T-cell (primary cell): ENCODE measurements around the gene RARA. TPM values are rescaled to one million over a fixed set of nuclear protein-coding genes. Genes with fewer than 3 reads are reported as not detected.

Experiments used
- ATAC-seq, 4 experiments: fragments of 200-7000 bp in 3 of 4; fragments of 150-1000 bp in 1 of 4; cut with Tn5 transposase; replicated peaks in 1 of 4; 1 replicate in 3 of 4; 2 replicates in 1 of 4; pipeline ENCODE4 v1.10.0; 2021; ENCODE audit warnings: moderate library complexity in 3 of 4, mild to moderate bottlenecking in 2 of 4, moderate number of reproducible peaks in 1 of 4
- CTCF ChIA-PET, 2 donors: fragments of 300-600 bp; sonication (Branson Sonifier 250); formaldehyde crosslinking; loops; one replicate each; lab custom pipeline; 2022; ENCODE audit warnings: antibody characterized with exemption in 2 of 2; lab: Charles Lee
- POLR2A ChIA-PET, 2 donors: fragments of 300-600 bp; sonication (Branson Sonifier 250); formaldehyde crosslinking; loops; one replicate each; lab custom pipeline; 2022; ENCODE audit warnings: antibody characterized with exemption in 2 of 2; lab: Charles Lee
- DNase-seq, 35 experiments: peaks; one replicate each; pipeline versions ENCODE4 v3.0.0 to v3.0.0-alpha.2; 2013 to 2023
- H3K27ac ChIP-seq: one replicate; pipeline ENCODE4 v1.5.1; 2013; ENCODE audit warnings: low read length
- H3K27me3 ChIP-seq, 2 experiments: replicated peaks in 1 of 2; 1 replicate in 1 of 2; 2 replicates in 1 of 2; pipeline versions ENCODE4 v1.6.1 to v1.7.0; 2013; ENCODE audit warnings: low read length in 1 of 2, mixed read lengths in 1 of 2; ENCODE audit not compliant: control insufficient read depth in 2 of 2, insufficient read depth in 2 of 2; ENCODE audit errors: extremely low read depth in 1 of 2
- H3K36me3 ChIP-seq, 2 donors: 1 replicate in 1 of 2; 2 replicates in 1 of 2; pipeline versions ENCODE4 v1.6.1 to v1.7.0; 2013; ENCODE audit warnings: low read length in 1 of 2; ENCODE audit not compliant: control insufficient read depth in 2 of 2, insufficient read depth in 1 of 2; ENCODE audit errors: extremely low read depth in 1 of 2
- H3K4me1 ChIP-seq, 2 experiments: 1 replicate in 1 of 2; 2 replicates in 1 of 2; pipeline versions ENCODE4 v1.6.1 to v1.7.0; 2013; ENCODE audit warnings: low read length in 2 of 2, mixed read lengths in 1 of 2; ENCODE audit not compliant: insufficient read depth in 2 of 2, control insufficient read depth in 1 of 2; ENCODE audit errors: extremely low read depth in 1 of 2
- H3K4me3 ChIP-seq, 2 donors: 1 replicate in 1 of 2; 2 replicates in 1 of 2; pipeline versions ENCODE4 v1.5.1 to v1.7.0; 2013; ENCODE audit warnings: mild to moderate bottlenecking in 2 of 2, low read length in 1 of 2, moderate library complexity in 1 of 2; ENCODE audit not compliant: control insufficient read depth in 1 of 2; ENCODE audit errors: extremely low read depth in 1 of 2
- H3K9me3 ChIP-seq: 2 replicates; pipeline ENCODE4 v1.7.0; 2013
- H3K27ac Mint-ChIP-seq, 2 donors: one replicate each; pipeline ENCODE4 v1.8.0; 2020 to 2021; ENCODE audit warnings: mild to moderate bottlenecking in 2 of 2, mixed read lengths in 2 of 2
- H3K27me3 Mint-ChIP-seq, 2 donors: one replicate each; pipeline ENCODE4 v1.8.0; 2021 to 2022; ENCODE audit warnings: mixed read lengths in 2 of 2
- H3K36me3 Mint-ChIP-seq: one replicate; pipeline ENCODE4 v1.8.0; 2021; ENCODE audit warnings: mixed read lengths
- H3K4me1 Mint-ChIP-seq, 3 donors: one replicate each; pipeline ENCODE4 v1.8.0; 2020 to 2022; ENCODE audit warnings: mixed read lengths in 3 of 3, mild to moderate bottlenecking in 1 of 3
- H3K4me3 Mint-ChIP-seq, 3 donors: one replicate each; pipeline ENCODE4 v1.8.0; 2020 to 2022; ENCODE audit warnings: mild to moderate bottlenecking in 3 of 3, mixed read lengths in 3 of 3, moderate library complexity in 3 of 3
- H3K9me3 Mint-ChIP-seq, 3 donors: one replicate each; pipeline ENCODE4 v1.8.0; 2020 to 2022; ENCODE audit warnings: mixed read lengths in 3 of 3
- WGBS: methylation state at CpG from one replicate; pipeline ENCODE4 v1.1.5; 2013; ENCODE audit warnings: missing lambda C conversion rate; ENCODE audit not compliant: insufficient coverage; 5-methylcytosine and 5-hydroxymethylcytosine counted together
- total RNA-seq, 35 experiments: library from RNA in 6 of 35; stranded (reverse) in 6 of 35; fragments of 120-200 nt in 1 of 35; gene quantifications; one replicate each; pipeline versions ENCODE4 v1.2.1 to v1.2.4 and lab custom pipeline; 2013 to 2026

The RARA gene
- total RNA-seq, 5 donors from 2014 or later (not counting 1 experiment from before 2014, with no cell fraction given) = 46.8 to 90.7 (median 69.1) TPM

DNA sequence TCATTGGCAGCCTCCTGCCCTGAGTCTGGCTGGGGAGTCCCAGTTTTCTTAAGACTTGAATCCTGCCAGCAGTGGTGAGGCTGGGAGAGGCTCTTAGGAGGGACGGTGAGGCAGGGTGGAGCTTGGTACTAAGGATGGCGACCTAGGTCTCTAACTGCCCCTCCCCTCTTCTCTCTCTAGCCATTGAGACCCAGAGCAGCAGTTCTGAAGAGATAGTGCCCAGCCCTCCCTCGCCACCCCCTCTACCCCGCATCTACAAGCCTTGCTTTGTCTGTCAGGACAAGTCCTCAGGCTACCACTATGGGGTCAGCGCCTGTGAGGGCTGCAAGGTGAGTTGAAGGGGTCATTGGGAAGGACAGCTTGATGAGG is 39.1 kb downstream of the RARA start:
- Mint-ChIP-seq H3K9me3 (no peaks in the 10 kb centered on the region), H3K4me1 (peaks cover 73 to 83% (median 76%) of the 10 kb centered on the region in 3 donors), H3K36me3 (peaks cover 29% of the 10 kb centered on the region), H3K4me3 (peak overlapping the region in 2 of 3 donors; percentile 21 to 74), H3K27me3 (no peaks in the 10 kb centered on the region), H3K27ac (peak overlapping the region; percentile 86 to 89)
- DNase-seq (no peak), ATAC-seq (no peak)
- ChIA-PET CTCF (no interaction called here), POLR2A (no interaction called here)
- Histone ChIP-seq H3K27ac (peak overlapping the region; percentile 40), H3K4me1 (peaks cover 32 to 71% of the 10 kb centered on the region in 2 experiments), H3K9me3 (no peaks in the 10 kb centered on the region), H3K36me3 (peaks cover 21 to 47% of the 10 kb centered on the region in 2 donors), H3K4me3 (no peak overlapping the region), H3K27me3 (no peaks in the 10 kb centered on the region)
- WGBS = 100% methylated on average over 1 of the region's 5 CpGs

- WGBS = 84% methylated on average over 15 of the region's 17 CpGs
- no peak for DNase-seq
- ChIA-PET CTCF (no interaction called here), POLR2A (interaction anchor here in 1 of 2 donors (0.6 kb wide), 1 partner anchor 189 kb away, joined by 4 read pairs; no protein-coding TSS in a partner anchor)
- no peaks in the 10 kb centered on the region for H3K9me3 Mint-ChIP-seq
- H3K27me3 Mint-ChIP-seq = no peaks in the 10 kb centered on the region
- H3K27me3 ChIP-seq = no peaks in the 10 kb centered on the region
- H3K9me3 ChIP-seq = no peaks in the 10 kb centered on the region
- peak overlapping the region; percentile 86 to 89 for H3K27ac Mint-ChIP-seq
- H3K27ac ChIP-seq = peak overlapping the region; percentile 7
- peaks cover 29% of the 10 kb centered on the region for H3K36me3 Mint-ChIP-seq
- H3K4me1 ChIP-seq = peaks cover 26 to 64% of the 10 kb centered on the region in 2 experiments
- peaks cover 68 to 76% (median 69%) of the 10 kb centered on the region in 3 donors for H3K4me1 Mint-ChIP-seq
- peak overlapping the region in 1 of 3 donors; percentile 32 for H3K4me3 Mint-ChIP-seq
- peaks cover 21 to 46% of the 10 kb centered on the region in 2 donors for H3K36me3 ChIP-seq
- no peak overlapping the region for H3K4me3 ChIP-seq
- no peak for ATAC-seq
These were observed 39.8 kb downstream of the RARA start for GRCh38 chr17:40348562-40349476.

GRCh38 chr17:40349477-40349894 is 40.5 kb downstream of the RARA start:
- H3K36me3 Mint-ChIP-seq = peaks cover 29% of the 10 kb centered on the region

DNA sequence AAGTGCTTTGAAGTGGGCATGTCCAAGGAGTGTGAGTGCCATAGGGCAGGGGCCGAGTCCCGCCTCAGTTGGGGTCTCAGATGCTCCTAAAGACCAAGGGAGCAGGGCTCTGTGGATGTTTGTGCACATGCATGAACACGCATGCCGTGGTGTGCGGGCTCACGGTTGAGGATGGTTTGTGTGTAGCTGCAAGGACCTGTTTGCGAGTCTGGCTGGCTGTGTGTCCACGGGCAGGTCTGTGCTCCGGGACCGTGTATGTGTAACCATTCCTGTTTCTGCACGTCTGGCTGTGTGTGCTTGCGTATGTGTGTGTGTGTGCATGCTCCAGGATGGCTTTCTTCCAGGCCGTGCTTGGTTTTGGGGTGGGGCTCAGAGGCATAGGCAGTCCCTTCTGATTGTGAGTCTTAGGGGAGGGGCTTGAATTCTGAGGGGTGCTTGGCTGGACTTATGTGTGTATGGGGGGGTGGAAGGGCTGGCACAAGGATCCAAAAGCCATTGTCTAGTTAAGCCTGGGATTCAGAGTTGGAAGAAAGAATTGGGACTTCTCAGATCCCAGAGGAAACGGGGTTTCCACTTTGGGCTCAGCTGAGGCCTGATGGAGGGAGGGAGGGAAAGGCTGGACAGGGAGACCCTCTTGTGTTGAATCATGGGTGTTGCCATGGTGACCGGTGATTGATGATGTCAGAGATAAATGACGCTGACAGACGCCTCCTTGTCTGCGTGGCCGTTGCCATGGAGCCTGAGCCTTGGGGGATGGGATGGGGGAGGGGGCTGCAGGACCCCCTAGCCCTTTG is 41.1 kb downstream of the RARA start:
- H3K36me3 ChIP-seq = peaks cover 24 to 58% of the 10 kb centered on the region in 2 donors
- 93% methylated on average over 15 of the region's 19 CpGs for WGBS
- H3K4me3 Mint-ChIP-seq = no peak overlapping the region
- H3K27me3 ChIP-seq = no peaks in the 10 kb centered on the region
- ChIA-PET POLR2A (interaction anchor here in 1 of 2 donors (0.7 kb wide), 1 partner anchor 40 kb away, joined by 11 read pairs; no protein-coding TSS in a partner anchor), CTCF (interaction anchor here in 1 of 2 donors (6.1 kb wide), 1 partner anchor 47 kb away, joined by 69 read pairs; no protein-coding TSS in a partner anchor)
- ATAC-seq (no peak), DNase-seq (peak in 1 of 35 experiments; percentile 22)
- H3K9me3 ChIP-seq = no peaks in the 10 kb centered on the region
- H3K27me3 Mint-ChIP-seq = no peaks in the 10 kb centered on the region
- H3K4me3 ChIP-seq = no peak overlapping the region
- H3K27ac Mint-ChIP-seq = peak overlapping the region; percentile 29 to 66
- peaks cover 13 to 59% of the 10 kb centered on the region in 2 experiments for H3K4me1 ChIP-seq
- H3K4me1 Mint-ChIP-seq = peaks cover 56 to 65% (median 59%) of the 10 kb centered on the region in 3 donors
- H3K27ac ChIP-seq = no peak overlapping the region
- no peaks in the 10 kb centered on the region for H3K9me3 Mint-ChIP-seq
- H3K36me3 Mint-ChIP-seq = peaks cover 29% of the 10 kb centered on the region

More at GRCh38 chr17:40349477-40349894, 40.5 kb downstream of the RARA start:
- Histone ChIP-seq H3K4me1 (peaks cover 19 to 59% of the 10 kb centered on the region in 2 experiments), H3K9me3 (no peaks in the 10 kb centered on the region), H3K27me3 (no peaks in the 10 kb centered on the region), H3K27ac (no peak overlapping the region), H3K36me3 (peaks cover 24 to 52% of the 10 kb centered on the region in 2 donors), H3K4me3 (no peak overlapping the region)
- ChIA-PET CTCF (interaction anchor here in 1 of 2 donors (6.1 kb wide), 1 partner anchor 47 kb away, joined by 69 read pairs; no protein-coding TSS in a partner anchor), POLR2A (no interaction called here)
- Mint-ChIP-seq H3K27me3 (no peaks in the 10 kb centered on the region), H3K4me1 (peaks cover 62 to 69% (median 64%) of the 10 kb centered on the region in 3 donors), H3K4me3 (peak overlapping the region in 1 of 3 donors; percentile 32), H3K27ac (peak overlapping the region; percentile 60 to 86), H3K9me3 (no peaks in the 10 kb centered on the region)
- 92% methylated on average over 8 of the region's 10 CpGs for WGBS
- DNase-seq = no peak
- ATAC-seq = no peak

DNA sequence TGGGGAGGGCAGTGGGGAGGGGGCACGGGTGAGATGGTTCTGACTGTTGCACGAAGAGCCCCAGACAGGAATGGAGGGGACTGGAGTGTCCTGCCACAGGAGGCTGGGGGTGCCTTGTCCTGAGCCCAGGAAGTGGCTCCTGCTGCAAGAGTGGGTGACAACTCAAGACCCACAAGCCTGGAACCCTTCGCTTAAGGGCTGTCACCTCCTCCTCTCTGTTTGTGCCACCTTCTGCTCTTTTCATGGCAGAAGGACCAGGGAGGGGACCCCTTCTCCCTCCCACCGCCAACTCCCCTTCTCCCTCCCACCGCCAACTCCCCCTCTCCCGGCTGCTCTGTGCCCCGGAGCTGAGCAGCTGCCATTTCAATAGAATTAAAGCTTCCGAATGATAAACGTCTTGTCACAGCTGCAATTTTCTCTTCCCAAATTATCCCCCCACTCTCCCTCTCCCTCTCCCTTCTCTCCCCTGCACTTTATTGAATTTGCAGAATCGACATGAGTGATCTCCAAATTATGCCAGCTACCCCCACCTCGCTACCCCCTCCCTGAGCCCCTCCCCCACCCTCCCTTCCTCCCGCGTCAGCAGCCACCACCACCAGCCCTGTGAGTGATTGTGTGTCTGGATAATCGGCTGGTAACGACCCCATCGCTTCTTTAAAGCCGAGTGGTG is 41.8 kb downstream of the RARA start:
- Histone ChIP-seq H3K9me3 (no peaks in the 10 kb centered on the region), H3K4me1 (peaks cover 6 to 54% of the 10 kb centered on the region in 2 experiments), H3K4me3 (no peak overlapping the region), H3K27ac (no peak overlapping the region), H3K36me3 (peaks cover 29 to 65% of the 10 kb centered on the region in 2 donors), H3K27me3 (no peaks in the 10 kb centered on the region)
- 91% methylated on average over 9 of the region's 17 CpGs for WGBS
- Mint-ChIP-seq H3K27ac (no peak overlapping the region), H3K4me3 (no peak overlapping the region), H3K9me3 (no peaks in the 10 kb centered on the region), H3K4me1 (peaks cover 49 to 58% (median 54%) of the 10 kb centered on the region in 3 donors), H3K36me3 (peaks cover 32% of the 10 kb centered on the region), H3K27me3 (no peaks in the 10 kb centered on the region)
- ATAC-seq = no peak
- ChIA-PET CTCF (interaction anchor here in 1 of 2 donors (5.0 to 6.1 kb wide), 2 partner anchors 44 to 48 kb away, joined by 24 to 69 read pairs; no protein-coding TSS in a partner anchor), POLR2A (interaction anchor here in 1 of 2 donors (0.7 kb wide), 1 partner anchor 41 kb away, joined by 11 read pairs; no protein-coding TSS in a partner anchor)
- no peak for DNase-seq
